Caco-2 (cell line): Measurements from ENCODE around the gene OR6C6. TPM values are rescaled to one million over a fixed set of nuclear protein-coding genes. Genes with fewer than 3 reads are reported as not detected.
"Not testable (repeated sequence)": the region's sequence is repeated elsewhere in the genome, so short reads cannot be mapped to it uniquely, and the experiment has no call there.

Source experiments
- Bru-seq: library from RNA; stranded (reverse); fragments of 400-500 nt; gene quantifications from one replicate; lab custom pipeline; 2021; lab: Mats Ljungman, UMichigan
- BruChase-seq, 2 experiments: library from RNA; stranded (reverse); fragments of 400-500 nt; gene quantifications; one replicate each; lab custom pipeline; 2021; lab: Mats Ljungman, UMichigan
- BruUV-seq: library from RNA; stranded (reverse); fragments of 400-500 nt; replicated peaks from 2 replicates; lab custom pipeline; 2021; lab: Mats Ljungman, UMichigan
- CTCF ChIA-PET: fragments of 300-600 bp; sonication (Branson Sonifier 250); formaldehyde crosslinking; loops from one replicate; lab custom pipeline; 2022; ENCODE audit warnings: antibody characterized with exemption; lab: Charles Lee
- POLR2A ChIA-PET: fragments of 300-600 bp; sonication (Branson Sonifier 250); formaldehyde crosslinking; loops from one replicate; lab custom pipeline; 2022; ENCODE audit warnings: antibody characterized with exemption; lab: Charles Lee
- DNase-seq, 2 experiments: peaks; one replicate each; pipeline versions ENCODE4 v3.0.0 to v3.0.0-alpha.2; 2020 to 2022
- H3K27me3 ChIP-seq: replicated peaks from 2 replicates; pipeline ENCODE4 v1.6.0; 2011; ENCODE audit warnings: low read length; ENCODE audit not compliant: control insufficient read depth, insufficient read depth
- H3K36me3 ChIP-seq: 2 replicates; pipeline ENCODE4 v1.5.1; 2011; ENCODE audit warnings: low read length; ENCODE audit not compliant: control insufficient read depth, insufficient read depth
- H3K4me1 ChIP-seq: fragments of 250-450 bp; sonication (Bioruptor Pico); 2 replicates; pipeline ENCODE4 v1.5.1; 2020; ENCODE audit warnings: mild to moderate bottlenecking
- H3K4me3 ChIP-seq: 2 replicates; pipeline ENCODE4 v1.5.1; 2011; ENCODE audit warnings: low read depth, mild to moderate bottlenecking, control low read depth, low read length
- H3K9me3 ChIP-seq: fragments of 250-450 bp; sonication (Bioruptor Pico); 2 replicates; pipeline ENCODE4 v1.5.1; 2020; ENCODE audit warnings: mild to moderate bottlenecking, moderate library complexity
- H3K27ac Mint-ChIP-seq: one replicate; pipeline ENCODE4 v1.8.0; 2022; ENCODE audit warnings: mixed read lengths; ENCODE audit not compliant: unreplicated experiment
- H3K27me3 Mint-ChIP-seq: one replicate; pipeline ENCODE4 v1.8.0; 2022; ENCODE audit warnings: mixed read lengths; ENCODE audit not compliant: insufficient read depth, unreplicated experiment
- H3K36me3 Mint-ChIP-seq: one replicate; pipeline ENCODE4 v1.8.0; 2022; ENCODE audit warnings: mild to moderate bottlenecking, mixed read lengths; ENCODE audit not compliant: insufficient read depth, unreplicated experiment
- H3K4me1 Mint-ChIP-seq: one replicate; pipeline ENCODE4 v1.8.0; 2022; ENCODE audit warnings: low read depth, mixed read lengths; ENCODE audit not compliant: unreplicated experiment
- H3K4me3 Mint-ChIP-seq: one replicate; pipeline ENCODE4 v1.8.0; 2022; ENCODE audit warnings: mild to moderate bottlenecking, moderate library complexity, mixed read lengths; ENCODE audit not compliant: unreplicated experiment
- H3K9me3 Mint-ChIP-seq: one replicate; pipeline ENCODE4 v1.8.0; 2022; ENCODE audit warnings: mixed read lengths; ENCODE audit not compliant: unreplicated experiment
- intact Hi-C: fragments of 100-400 bp; cut with micrococcal nuclease; formaldehyde crosslinking; loops from one replicate; pipeline ENCODE4 v1.10.0; 2022; ENCODE audit not compliant: unreplicated experiment
- long read RNA-seq: library from polyadenylated mRNA; stranded (forward); transcript quantifications from one replicate; pipeline ENCODE4 v2.0.0, GENCODE V29; 2022
- total RNA-seq: library from RNA; stranded (reverse); gene quantifications from 2 replicates; pipeline ENCODE4 v1.2.3, GENCODE V29; 2022
- TF ChIP-seq, protein P1 (sequence below), 2 experiments: fragments of 200-600 bp in 1 of 2; IDR thresholded peaks; 1 replicate in 1 of 2; 2 replicates in 1 of 2; pipeline versions ENCODE4 v1.5.1 to v1.8.0; 2011 to 2022; ENCODE audit warnings: antibody characterized with exemption in 1 of 2, control low read depth in 1 of 2, inconsistent platforms in 1 of 2, low read depth in 1 of 2, low read length in 1 of 2, mild to moderate bottlenecking in 1 of 2, moderate library complexity in 1 of 2; ENCODE audit not compliant: insufficient read depth in 1 of 2, severe bottlenecking in 1 of 2, unreplicated experiment in 1 of 2

OR6C6 gene
- total RNA-seq (not detected in 2 replicates), Bru-seq, nascent RNA (not detected), BruChase-seq, experiment 1, labeled RNA remaining after a 2-hour chase (not detected), BruChase-seq, experiment 2, labeled RNA remaining after a 6-hour chase (not detected)
- long read RNA-seq, result 0 reads

DNA sequence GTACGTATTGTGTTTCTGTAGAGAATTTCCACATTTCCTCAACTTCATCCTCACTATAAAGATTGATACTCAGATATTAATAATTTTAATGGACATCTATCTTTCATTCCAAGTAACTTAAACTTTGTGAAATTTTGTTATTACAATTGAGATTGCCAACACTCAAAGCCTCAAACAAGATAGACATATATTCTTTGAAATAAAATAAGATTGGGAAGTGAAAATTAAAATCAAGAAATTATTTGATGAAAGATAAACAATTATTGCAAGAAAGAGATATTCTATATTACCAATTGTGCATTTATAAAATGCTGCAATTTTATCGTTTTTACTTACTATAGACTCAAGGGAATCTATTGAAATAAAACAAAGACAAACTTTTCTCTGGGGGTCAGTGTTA, at the start of gene OR6C6:
Gene OR6C6, minus strand, starts transcription at position 101 of the 400 bp plus-strand sequence. CDS start 1,337 bp downstream, outside the sequence.
- H3K9me3 Mint-ChIP-seq, result no peaks in the 10 kb centered on the region
- ChIA-PET CTCF (no interaction called here), POLR2A (no interaction called here)
- H3K27ac Mint-ChIP-seq, result no peak within 1 kb of the TSS
- no peak within 1 kb of the TSS for H3K4me3 Mint-ChIP-seq
- H3K9me3 ChIP-seq, result no peaks in the 10 kb centered on the region
- intact Hi-C loops, result no loop called here
- H3K4me3 ChIP-seq, result no peak within 1 kb of the TSS
- TF ChIP-seq, protein P1, sequence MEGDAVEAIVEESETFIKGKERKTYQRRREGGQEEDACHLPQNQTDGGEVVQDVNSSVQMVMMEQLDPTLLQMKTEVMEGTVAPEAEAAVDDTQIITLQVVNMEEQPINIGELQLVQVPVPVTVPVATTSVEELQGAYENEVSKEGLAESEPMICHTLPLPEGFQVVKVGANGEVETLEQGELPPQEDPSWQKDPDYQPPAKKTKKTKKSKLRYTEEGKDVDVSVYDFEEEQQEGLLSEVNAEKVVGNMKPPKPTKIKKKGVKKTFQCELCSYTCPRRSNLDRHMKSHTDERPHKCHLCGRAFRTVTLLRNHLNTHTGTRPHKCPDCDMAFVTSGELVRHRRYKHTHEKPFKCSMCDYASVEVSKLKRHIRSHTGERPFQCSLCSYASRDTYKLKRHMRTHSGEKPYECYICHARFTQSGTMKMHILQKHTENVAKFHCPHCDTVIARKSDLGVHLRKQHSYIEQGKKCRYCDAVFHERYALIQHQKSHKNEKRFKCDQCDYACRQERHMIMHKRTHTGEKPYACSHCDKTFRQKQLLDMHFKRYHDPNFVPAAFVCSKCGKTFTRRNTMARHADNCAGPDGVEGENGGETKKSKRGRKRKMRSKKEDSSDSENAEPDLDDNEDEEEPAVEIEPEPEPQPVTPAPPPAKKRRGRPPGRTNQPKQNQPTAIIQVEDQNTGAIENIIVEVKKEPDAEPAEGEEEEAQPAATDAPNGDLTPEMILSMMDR (IDR thresholded peaks at IDR 0.05; ENCODE audit: insufficient read depth in 1 of 2, low read depth in 1 of 2, low read length in 1 of 2, severe bottlenecking in 1 of 2, unreplicated experiment in 1 of 2), result no peak
- H3K4me1 ChIP-seq, result no peaks in the 10 kb centered on the region
- no TSS peak for BruUV-seq
- DNase-seq, result no peak
- H3K27me3 Mint-ChIP-seq, result peaks cover 8% of the 10 kb centered on the region
- H3K27me3 ChIP-seq, result no peaks in the 10 kb centered on the region
- no peaks in the 10 kb centered on the region for H3K36me3 Mint-ChIP-seq
- no peaks in the 10 kb centered on the region for H3K4me1 Mint-ChIP-seq
- no peaks in the 10 kb centered on the region for H3K36me3 ChIP-seq

DNA sequence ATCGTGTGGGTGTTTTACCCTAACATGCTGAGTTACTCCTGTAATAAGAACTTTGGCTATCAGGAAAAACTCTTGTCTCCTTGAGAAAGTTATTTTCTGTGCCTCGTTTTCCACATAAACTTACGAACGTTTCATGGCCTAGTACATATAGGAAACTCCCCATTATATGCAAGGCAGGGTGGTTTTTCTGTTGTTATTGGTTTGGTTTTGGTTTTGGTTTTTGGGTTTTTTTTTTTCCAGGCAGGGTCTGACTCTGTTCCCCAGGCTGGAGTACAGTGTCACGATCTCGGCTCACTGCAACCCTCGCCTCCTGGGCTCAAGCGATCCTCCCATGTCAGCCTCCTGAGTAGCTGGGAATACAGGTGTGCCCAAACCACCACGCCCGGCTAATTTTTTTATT, 39.6 kb upstream of the OR6C6 start:
- DNase-seq, result no peak
- Histone ChIP-seq H3K36me3 (no peaks in the 10 kb centered on the region), H3K4me1 (peaks cover 35% of the 10 kb centered on the region), H3K27me3 (no peaks in the 10 kb centered on the region), H3K4me3 (no peak overlapping the region), H3K9me3 (peaks cover 12% of the 10 kb centered on the region; the same call in 1 of the 2 replicates)
- no peak overlapping the region for H3K27ac Mint-ChIP-seq
- no peak overlapping the region for H3K4me3 Mint-ChIP-seq
- H3K27me3 Mint-ChIP-seq, result no peaks in the 10 kb centered on the region
- CTCF ChIA-PET, result no interaction called here
- H3K4me1 Mint-ChIP-seq, result peaks cover 11% of the 10 kb centered on the region
- intact Hi-C loops, result no loop called here
- no peaks in the 10 kb centered on the region for H3K9me3 Mint-ChIP-seq
- POLR2A ChIA-PET, result no interaction called here
- TF ChIP-seq, protein P1 (IDR thresholded peaks at IDR 0.05; ENCODE audit: insufficient read depth in 1 of 2, low read depth in 1 of 2, low read length in 1 of 2, severe bottlenecking in 1 of 2, unreplicated experiment in 1 of 2), result no peak
- no TSS peak for BruUV-seq
- no peaks in the 10 kb centered on the region for H3K36me3 Mint-ChIP-seq

DNA sequence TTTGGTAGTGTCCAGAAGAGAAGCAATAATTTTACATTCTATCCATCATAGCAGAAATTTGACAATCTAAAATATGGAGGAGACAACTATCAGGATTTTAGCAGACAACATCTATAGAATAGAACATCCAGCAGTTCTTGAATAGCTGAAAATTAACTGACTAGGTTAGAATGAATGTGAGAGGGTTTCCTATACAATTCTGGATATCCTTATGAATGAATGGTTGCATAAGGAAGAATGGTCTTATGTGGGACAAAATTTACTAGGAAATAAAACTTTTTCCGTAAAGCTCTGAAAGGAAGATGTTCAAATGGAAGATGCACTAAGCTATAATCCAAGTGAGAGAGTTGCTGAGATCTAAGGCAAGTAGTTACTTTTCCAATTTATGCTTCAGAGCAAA, 34.1 kb upstream of the OR6C6 start, which contains the start of gene OR6C3:
Gene OR6C3, plus strand, starts transcription at position 301 of the 400 bp plus-strand sequence. CDS start 955 bp downstream, outside the sequence.
- TF ChIP-seq, protein P1 (IDR thresholded peaks at IDR 0.05; ENCODE audit: insufficient read depth in 1 of 2, low read depth in 1 of 2, low read length in 1 of 2, severe bottlenecking in 1 of 2, unreplicated experiment in 1 of 2), result no peak
- Histone ChIP-seq H3K36me3 (no peaks in the 10 kb centered on the region), H3K4me3 (no peak within 1 kb of the TSS), H3K27me3 (no peaks in the 10 kb centered on the region), H3K9me3 (0 out of 2 replicates have a peak, but pooled peaks cover 9% of the 10 kb centered on the region), H3K4me1 (peaks cover 16% of the 10 kb centered on the region)
- Mint-ChIP-seq H3K36me3 (no peaks in the 10 kb centered on the region), H3K4me1 (no peaks in the 10 kb centered on the region), H3K27ac (no peak within 1 kb of the TSS), H3K4me3 (no peak within 1 kb of the TSS), H3K27me3 (no peaks in the 10 kb centered on the region), H3K9me3 (no peaks in the 10 kb centered on the region)
- no TSS peak for BruUV-seq
- no peak for DNase-seq
- intact Hi-C loops, result no loop called here
- ChIA-PET POLR2A (no interaction called here), CTCF (no interaction called here)

DNA sequence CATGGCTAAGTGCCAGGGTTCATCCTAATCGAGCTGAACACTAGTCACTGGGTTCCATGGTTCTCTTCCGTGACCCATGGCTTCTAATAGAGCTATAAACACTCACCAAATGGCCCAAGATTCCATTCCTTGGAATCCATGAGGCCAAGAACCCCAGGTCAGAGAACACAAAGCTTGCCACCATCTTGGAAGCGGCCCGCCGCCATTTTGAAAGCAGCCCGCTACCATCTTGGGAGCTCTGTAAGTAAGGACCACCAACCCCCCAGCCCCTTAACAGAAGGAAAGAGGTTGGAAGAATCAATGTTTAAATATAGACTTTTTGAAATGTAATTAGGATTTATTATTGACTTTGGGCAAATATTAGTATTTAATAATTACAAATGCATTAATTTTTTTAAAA, 29.4 kb upstream of the OR6C6 start:
- DNase-seq, CTCF ChIA-PET, H3K4me1 ChIP-seq, H3K4me3 ChIP-seq, H3K9me3 Mint-ChIP-seq, H3K4me3 Mint-ChIP-seq, H3K27ac Mint-ChIP-seq, POLR2A ChIA-PET, H3K36me3 ChIP-seq, H3K4me1 Mint-ChIP-seq, H3K36me3 Mint-ChIP-seq, H3K27me3 ChIP-seq, H3K9me3 ChIP-seq, H3K27me3 Mint-ChIP-seq, intact Hi-C loops, BruUV-seq: not testable (repeated sequence)
